NOMO-1 treated with dmso at 0.1 percent for 144 hours (cell line): ENCODE results near the gene S100A6.
"Not testable (repeated sequence)": the region's sequence is repeated elsewhere in the genome, so short reads cannot be mapped to it uniquely, and the experiment has no call there.

Experiments
- DNase-seq: peaks from one replicate; lab custom pipeline; 2025; ENCODE audit not compliant: unreplicated experiment; lab: John Stamatoyannopoulos, UW

Gene S100A6

DNA sequence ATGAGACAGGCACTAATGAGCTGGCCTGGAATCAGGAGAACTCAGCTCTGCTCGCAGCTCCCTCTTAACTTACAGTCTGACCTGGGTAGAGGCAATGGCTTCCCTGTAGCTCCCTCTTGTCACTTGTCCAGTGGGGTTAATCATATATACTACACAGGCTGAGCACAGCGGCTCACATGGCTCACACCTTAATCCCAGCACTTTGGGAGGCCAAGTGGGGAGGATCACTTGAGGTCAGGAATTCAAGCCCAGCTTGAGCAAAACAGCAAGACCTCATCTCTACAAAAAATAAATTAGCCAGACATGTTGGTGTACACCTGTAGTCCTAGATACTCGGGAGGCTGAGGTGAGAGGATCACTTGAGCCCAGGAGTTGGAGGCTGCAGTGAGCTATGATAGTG lies 4.2 kb downstream of the S100A6 start:
- no peak for DNase-seq

DNA sequence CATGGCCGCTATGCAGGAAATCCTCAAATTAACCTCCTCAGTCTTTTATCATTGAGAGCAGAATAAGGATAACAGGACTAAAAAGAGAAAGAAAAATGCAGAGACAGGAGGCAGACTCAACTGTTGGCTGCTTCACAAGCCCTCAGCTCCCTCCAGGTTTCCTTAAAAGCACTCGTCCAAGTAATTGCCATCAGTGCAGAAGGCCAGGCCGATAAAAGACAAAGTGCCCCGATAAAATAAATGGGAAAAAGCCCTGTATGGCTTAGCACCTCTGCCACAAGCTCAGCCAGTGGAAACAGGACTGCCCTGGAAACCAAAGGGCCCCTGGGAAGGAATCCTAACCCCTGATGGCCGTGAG lies 8.1 kb downstream of the S100A6 start:
- DNase-seq: no peak

DNA sequence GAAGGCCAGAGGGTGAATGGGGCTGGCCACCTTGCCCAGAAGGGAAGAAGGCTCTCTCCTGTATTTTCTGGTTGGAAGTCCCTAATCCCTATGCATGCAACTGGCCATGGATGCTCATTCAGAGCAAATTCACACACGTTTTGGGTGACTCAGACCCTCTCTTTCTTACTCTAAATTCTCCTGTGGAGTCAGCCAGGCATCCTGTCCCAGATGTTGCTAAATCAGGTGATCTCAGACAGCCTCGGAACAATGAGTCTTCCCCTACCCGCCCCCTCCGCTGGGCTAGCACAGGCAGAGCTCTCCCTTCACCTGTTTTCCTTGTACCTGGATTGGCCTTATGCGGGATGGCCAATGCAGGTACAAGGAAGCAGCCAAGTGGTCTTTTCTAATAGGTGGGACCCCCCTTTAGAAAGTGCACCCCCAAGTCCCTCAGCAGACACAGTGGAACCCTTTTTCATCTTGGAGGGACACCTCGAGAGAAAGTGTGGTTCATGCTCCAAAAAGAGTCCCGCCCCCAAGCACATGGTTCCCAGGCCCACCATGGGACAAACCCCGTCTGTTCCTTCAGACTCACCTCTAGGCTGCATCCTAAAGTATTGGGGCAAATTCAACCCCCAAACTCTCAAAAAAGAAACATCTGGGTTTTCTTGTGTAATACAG lies 8.6 kb downstream of the S100A6 start:
- DNase-seq: no peak

DNA sequence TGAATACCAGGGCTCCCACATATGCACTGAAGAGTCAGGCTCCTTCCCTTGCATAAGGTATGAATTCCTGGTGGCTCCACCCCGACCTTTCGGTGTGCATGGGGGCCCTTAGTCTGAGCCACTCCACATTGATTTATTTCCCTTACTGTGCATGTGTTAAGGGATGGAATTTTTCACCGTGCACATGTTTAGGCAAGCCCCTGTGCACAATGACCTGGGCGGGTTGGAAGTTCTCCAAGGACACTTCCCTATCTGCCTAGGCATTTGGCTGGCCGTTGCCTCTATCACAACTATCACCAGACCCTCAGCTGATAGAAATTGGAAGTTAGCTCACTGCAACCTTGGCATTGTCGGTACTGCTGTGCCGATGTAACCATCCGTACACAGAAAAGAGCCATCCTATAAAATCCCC lies 9.7 kb downstream of the S100A6 start:
- DNase-seq: no peak

DNA sequence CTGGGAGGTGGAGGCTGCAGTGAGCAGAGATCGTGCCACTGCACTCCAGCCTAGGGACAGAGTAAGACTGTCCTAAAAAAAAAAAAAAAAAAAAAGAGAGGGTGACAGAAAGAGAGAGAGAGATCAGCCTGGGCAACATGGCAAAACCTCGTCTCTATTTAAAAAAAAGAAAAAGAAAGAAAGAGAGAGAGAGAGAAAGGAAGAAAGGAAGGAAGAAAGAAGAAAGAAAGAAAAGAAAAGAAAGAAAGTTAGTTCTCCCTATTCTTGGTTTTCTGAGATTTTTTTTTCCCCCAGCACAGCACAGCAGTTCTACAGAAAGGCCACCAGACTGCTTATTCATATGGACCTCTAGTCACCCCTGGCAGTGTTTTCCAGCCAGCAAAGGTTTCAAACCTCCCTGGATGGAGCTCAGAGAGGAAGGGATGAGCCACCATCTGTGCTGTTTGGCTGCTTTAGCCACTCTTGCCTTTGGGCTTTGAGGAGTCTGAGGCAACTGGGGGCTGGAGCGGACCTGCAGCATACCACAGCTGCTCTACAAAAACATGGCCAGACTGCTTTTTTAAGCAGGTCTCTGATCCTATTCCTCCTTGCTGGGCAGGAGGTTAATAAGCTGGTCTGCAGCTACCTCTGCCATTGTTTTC lies 10.6 kb downstream of the S100A6 start:
- no peak for DNase-seq

DNA sequence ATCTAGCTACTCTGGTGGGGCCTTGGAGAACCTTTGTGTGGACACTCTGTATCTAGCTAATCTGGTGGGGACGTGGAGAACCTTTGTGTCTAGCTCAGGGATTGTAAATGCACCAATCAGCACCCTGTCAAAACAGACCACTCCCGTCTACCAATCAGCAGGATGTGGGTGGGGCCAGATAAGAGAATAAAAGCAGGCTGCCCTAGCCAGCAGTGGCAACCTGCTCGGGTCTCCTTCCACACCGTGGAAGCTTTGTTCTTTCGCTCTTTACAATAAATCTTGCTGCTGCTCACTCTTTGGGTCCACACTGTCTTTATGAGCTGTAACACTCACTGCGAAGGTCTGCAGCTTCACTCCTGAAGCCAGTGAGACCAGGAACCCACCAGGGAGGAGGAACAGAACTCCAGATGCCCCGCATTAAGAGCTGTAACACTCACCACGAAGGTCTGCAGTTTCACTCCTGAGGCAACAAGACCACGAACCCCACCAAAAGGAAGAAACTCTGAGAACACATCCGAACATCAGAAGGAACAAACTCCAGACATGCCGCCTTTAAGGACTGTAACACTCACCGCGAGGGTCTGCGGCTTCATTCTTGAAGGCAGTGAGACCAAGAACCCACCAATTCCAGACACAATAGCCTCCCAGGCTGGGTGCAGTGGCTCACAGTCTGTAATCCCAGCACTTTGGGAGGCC lies 13.3 kb downstream of the S100A6 start:
- DNase-seq: not testable (repeated sequence)

DNA sequence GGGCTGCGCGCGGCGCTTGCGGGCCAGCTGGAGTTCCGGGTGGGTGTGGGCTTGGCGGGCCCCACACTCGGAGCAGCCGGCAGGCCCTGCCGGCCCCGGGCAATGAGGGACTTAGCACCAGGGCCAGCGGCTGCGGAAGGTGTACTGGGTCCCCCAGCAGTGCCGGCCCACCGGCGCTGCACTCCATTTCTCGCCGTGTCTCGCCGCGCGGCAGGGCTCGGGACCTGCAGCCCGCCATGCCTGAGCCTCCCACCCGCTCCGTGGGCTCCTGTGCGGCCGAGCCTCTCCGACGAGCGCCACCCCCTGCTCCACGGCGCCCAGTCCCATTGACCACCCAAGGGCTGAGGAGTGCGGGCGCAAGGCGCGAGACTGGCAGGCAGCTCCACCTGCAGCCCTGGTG lies 14.0 kb downstream of the S100A6 start:
- DNase-seq: not testable (repeated sequence)

DNA sequence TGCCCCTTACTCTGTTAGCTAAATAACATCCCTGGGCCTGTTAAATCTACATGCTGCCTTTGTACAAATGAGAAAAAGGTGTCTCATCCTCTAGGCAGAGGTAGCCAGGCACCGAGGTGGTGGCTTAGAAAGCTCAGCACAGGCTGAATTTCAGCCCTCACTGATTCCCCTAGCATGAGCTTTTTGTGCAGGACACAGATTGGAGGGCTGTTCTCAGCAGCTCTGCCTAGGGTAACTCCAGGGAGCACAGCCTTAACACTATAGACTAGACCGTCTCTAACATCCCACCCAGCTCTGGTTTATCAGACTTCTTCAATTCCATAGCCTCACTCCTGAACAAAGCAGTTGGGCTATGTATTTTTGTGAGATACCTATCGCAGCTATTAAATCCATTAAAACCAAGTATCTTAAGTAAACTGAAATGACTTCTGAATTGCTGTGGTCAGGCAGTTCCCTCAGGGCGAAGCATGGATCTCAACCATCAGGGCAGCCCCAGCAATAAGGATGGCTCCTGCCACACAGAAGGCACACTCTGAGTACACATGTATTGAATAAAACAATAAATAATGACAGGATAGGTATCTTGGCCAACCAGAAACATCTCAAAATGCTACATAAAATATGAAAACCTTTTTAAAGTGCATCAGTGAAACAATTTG lies 14.8 kb downstream of the S100A6 start:
- DNase-seq: no peak

DNA sequence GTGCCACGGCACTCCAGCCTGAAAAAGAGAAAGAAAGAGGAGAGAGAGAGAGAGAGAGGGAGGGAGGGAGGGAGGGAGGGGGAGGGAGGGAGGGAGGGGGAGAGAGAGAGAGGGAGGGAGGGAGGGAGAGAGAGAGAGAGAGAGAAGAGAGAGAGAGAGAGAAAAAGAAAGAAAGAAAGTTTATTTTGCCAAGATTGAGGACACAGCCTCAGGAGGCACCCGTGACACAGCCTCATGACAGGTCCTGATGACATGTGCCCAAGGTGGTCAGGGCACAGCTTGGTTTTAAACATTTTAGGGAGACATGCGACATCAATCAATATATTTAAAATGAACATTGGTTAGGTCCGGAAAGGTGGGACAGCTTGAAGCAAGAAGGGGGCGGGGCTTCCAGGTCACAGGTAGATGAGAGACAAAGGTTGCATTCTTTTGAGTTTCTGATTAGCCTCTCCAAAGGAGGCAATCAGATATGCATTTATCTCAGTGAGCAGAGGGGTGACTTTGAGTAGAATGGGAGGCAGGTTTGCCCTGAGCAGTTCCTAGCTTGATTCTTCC lies 15.6 kb downstream of the S100A6 start:
- not testable (repeated sequence) for DNase-seq

DNA sequence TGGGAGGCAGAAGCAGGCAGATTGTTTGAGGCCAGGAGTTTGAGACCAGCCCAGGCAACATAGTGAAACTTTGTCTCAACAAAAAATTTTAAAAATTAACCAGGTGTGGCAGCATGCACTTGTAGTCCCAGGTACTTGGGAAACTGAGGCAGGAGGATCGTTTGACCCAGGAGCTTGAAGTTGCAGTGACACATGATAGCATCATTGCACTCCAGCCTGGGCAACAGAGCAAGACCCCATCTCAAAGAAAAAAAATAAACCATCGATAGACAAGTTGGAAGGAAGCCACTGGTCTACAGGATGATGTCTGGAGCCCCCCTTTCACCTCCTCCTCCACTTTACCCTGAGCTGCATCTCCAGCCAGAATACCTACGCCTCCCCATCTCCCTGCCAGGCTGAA lies 16.5 kb downstream of the S100A6 start:
- DNase-seq: no peak

DNA sequence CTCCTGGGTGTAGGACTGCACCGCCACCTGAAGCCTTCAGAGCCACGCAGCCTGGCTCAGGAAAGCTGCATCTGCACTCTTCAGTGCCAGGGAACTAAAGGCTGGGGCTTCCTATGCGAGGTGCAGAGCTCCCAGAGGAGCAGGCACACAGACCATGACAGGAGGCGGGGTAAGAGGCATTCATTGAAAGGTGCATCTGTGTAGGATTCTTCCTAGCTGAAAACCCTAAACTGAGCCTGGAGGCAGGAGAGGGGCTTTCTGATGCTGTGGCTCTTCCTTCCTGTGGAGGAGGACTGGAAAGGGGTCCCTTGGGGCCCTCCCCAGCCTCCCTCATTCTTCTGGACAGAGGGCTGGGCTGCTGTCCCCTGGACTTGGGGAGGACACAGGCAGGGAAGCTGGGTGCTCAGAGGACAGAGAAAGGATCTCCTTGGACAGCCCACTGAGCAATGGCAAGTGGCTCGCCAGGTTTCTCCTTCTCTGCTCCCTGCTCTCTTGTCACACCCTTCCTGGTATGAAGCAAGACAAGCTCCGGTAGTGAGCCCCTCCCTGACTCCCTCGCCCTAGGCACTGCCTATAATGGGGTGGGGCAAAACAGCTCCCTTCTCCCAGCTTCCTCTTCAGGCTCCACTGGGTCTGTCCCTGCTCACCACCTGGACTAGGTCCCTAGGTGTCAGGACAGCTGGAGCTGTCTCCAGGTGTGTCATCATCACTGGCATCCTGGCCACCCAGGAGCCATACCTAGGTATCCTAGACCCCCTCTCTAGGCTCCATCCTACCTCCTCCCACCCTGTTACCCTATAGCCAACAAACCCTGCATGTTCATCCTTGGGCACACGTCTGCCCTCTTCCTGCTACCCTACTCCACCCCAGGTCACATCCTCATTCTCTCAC lies 20.0 kb downstream of the S100A6 start:
- peak; percentile 52 for DNase-seq

DNA sequence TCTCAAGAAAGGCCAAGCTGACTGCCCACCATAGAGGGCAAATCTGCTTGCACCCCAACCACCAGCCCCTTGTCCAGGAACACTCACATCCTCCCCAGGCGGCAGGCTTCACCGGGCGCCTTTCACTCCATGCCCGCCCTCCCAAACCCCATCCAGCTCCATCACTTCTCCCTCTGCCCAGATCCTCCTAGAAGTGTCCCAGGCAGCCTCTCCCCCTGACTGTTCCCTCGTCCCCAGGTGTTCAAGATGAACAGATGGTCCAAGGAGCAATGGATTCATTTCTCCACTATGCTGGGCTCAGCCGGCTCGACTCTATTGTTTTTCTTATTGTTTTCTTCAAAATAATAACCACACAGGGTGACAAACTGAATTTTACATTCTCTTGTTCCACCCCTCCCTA lies 22.1 kb downstream of the S100A6 start:
- DNase-seq: no peak

DNA sequence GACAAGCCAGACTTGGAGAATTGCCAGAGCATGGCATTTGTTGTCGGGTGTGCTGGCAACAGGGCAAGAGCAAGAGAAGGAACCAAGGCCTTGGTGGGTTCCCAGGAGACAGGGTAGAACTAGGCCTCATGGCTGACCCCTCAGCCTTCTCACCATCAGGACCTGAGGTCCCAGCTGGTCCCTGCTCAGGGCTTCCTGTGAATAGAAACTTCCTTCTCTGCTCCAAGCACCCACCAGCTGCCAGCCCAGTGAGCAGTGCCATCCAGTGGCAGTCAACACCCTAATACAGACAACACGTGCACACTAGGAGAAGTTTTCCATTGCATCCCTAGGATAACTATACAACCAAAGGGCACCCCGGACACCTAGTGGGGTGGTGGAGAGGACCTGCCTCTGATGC lies 22.8 kb downstream of the S100A6 start:
- DNase-seq: no peak

DNA sequence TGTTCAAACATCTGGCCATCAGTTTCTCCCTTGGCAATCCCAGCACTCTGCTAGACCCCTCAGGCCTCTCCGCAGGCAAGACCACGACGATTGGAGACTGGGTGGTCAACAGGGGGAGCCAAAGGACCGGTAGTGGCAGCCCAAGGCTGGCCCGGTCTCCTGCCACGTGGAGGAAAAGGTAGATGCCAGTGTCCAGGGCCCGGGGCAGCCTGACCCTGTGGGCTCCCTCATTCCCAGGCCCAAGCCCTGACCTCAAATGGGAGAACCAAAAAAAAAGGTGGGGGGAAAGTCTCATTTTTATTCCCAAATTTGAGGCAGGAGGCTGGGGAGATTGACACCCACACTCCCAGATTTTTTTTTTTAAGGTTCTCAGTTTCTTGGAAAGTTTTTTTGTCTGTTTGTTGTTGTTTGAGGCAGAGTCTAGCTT lies 24.8 kb downstream of the S100A6 start:
- peak; percentile 73 for DNase-seq

DNA sequence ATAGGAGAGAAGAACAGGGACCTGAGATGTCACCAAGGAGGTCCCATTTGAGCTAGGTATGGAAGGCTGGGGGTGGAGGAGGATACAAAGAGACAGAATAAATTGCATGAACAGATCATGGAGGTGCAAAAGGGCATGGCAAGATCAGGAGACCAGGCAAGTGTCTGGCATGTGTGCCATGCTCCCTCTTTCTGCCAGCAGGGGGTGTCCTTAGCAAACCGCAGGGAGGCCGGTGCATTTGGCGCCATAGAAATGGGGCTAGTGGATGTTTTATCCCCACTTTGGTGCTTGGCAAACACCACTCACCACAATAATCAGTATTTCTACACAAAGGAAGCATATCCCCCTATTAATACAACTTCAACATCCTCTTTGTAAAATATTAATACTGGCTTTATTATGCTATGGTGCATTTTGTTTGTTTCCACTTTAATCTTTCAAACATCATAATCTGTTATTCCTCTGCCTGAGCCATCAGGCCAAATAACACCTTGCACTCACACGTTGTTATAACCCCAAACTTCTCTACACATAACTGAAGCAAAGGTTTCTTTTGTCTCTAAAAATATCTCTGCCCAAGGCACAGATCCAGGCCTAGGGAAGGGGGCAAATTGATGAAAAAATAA lies 25.9 kb downstream of the S100A6 start:
- DNase-seq: peak; percentile 46

DNA sequence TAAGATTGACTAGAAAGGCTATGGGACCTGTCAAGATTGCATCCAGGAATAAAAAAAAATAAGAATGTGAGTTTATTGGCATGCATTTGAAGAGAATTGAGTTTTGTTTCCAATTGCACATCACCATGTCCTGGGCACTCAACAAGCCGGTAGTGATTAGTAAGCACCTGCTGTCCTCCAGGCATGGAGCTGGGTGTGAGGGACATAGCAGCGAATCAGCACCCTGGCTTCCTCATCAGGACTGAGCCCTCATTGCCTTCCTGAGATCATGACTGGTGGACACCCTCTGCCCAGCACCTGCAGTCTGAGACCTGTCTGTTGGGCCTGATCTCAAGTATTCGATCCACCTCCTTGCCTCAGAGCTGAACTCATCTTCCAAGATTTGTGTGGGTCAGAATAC lies 26.8 kb downstream of the S100A6 start:
- no peak for DNase-seq

DNA sequence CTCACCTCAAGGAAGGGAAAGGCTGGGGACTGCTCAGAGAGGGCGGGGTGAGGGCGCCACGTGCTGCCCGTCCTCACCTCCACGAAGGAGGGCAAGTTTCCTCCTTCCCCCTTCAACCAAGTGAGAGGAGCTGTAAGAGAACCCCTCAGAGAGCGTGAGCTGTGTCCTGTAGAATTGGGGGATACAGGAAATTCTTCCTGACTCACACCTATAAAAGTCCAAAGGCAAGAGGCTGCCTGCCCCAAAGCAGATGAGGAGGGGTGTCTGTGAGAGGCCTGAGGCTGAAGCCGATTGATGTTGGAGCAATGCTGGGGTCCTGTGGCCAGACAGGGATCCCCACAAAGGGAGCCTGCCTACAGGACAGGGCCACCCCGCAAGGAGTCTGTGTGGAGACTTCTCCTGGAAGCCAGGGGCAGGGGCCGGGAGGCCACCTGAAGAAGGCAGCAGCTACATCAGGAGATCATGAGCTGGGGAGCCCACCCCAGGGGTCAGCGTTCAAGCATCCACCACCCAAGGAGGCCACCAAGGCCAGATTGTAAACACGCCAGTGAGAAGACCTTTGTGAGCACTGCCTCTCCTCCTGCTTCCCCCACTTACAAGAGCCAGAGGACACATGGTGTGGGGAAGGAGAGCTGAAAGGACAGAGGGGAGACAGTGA lies 27.7 kb downstream of the S100A6 start:
- no peak for DNase-seq

DNA sequence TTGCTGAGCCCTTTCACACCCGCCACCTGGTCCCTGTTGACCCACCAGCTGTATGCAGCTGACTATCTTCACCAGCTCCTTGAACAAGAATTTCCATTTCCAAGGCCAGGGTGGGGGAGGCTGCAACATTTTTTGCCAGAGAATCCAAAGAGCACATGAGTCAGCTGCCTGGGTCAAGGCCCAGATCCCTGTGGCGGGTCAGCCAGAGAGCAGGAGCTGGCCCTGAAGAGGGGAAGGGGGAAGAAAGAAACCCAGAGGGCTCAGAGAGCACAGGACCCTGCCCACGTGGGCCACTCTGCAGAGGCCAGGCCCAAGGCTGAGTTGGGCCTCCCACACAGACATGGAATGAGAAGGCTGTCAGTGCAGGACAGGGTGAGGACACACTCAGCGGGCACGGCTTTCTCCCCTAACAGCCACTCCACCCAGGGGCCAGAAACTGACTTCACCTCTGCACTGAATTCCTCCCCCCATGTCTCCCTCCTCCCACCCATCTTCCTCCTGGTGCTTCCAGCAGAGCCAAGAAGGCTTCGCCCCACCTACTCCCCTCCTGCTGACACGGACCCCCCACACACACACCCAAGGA lies 28.9 kb downstream of the S100A6 start:
- DNase-seq: no peak

DNA sequence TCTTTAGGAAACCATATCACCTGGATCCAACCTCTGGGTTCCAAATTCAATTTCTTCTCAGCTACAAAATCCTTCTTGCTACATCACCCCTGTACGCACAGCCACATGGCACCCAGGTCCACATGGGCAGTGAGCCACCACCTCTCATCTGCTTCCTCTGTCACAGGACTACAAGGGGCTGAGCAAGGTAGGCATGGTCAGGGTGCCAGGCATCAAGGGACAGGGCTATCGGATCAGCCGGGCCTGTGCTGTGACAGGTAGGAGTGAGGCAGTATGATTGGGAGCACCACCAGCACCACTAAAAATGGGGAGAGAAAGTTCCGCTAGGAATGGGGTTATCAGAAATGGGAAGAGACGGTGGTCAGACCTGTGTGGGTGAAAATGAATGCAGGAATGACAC lies 29.4 kb downstream of the S100A6 start:
- no peak for DNase-seq
